Lung (tissue), 12 donors: ENCODE data around the gene GTPBP2. TPM values are rescaled to one million over a fixed set of nuclear protein-coding genes. Genes with fewer than 3 reads are reported as not detected.
A peak's percentile ranks its signal among the peaks of the same experiment; 100 is the strongest.

Experiments used
- ATAC-seq: fragments of 200-7000 bp; cut with Tn5 transposase; one replicate; pipeline ENCODE4 v1.9.1; 2020; ENCODE audit warnings: moderate number of reproducible peaks; ENCODE audit not compliant: insufficient read depth, low FRiP score
- DNase-seq, 3 donors: peaks; one replicate each; pipeline ENCODE4 v3.0.0-alpha.2; 2013 to 2017
- H3K27ac ChIP-seq, 2 donors: one replicate each; pipeline ENCODE4 v1.5.1; 2013; ENCODE audit warnings: mild to moderate bottlenecking in 2 of 2, moderate library complexity in 2 of 2, control low read depth in 1 of 2, inconsistent platforms in 1 of 2, low read depth in 1 of 2, low read length in 1 of 2
- H3K27me3 ChIP-seq, 3 donors: one replicate each; pipeline ENCODE4 v1.5.1; 2013; ENCODE audit warnings: low read length in 2 of 3; ENCODE audit not compliant: control insufficient read depth in 3 of 3, insufficient read depth in 3 of 3
- H3K36me3 ChIP-seq, 4 donors: one replicate each; pipeline ENCODE4 v1.5.1; 2013; ENCODE audit warnings: low read length in 4 of 4, mild to moderate bottlenecking in 1 of 4, moderate library complexity in 1 of 4; ENCODE audit not compliant: control insufficient read depth in 4 of 4, insufficient read depth in 4 of 4
- H3K4me1 ChIP-seq, 5 donors: one replicate each; pipeline ENCODE4 v1.5.1; 2013; ENCODE audit warnings: low read length in 5 of 5, mild to moderate bottlenecking in 2 of 5, moderate library complexity in 1 of 5; ENCODE audit not compliant: control insufficient read depth in 5 of 5, insufficient read depth in 5 of 5
- H3K4me3 ChIP-seq: one replicate; pipeline ENCODE4 v1.5.1; 2013; ENCODE audit warnings: mild to moderate bottlenecking, control low read depth, moderate library complexity
- H3K9ac ChIP-seq, 2 donors: one replicate each; pipeline ENCODE4 v1.5.1; 2013; ENCODE audit warnings: low read length in 2 of 2, control low read depth in 1 of 2; ENCODE audit not compliant: insufficient read depth in 1 of 2
- H3K9me3 ChIP-seq, 4 donors: one replicate each; pipeline ENCODE4 v1.5.1; 2013; ENCODE audit warnings: low read length in 3 of 4, mild to moderate bottlenecking in 1 of 4, moderate library complexity in 1 of 4; ENCODE audit not compliant: control insufficient read depth in 4 of 4, insufficient read depth in 3 of 4
- CTCF ChIP-seq: IDR thresholded peaks from 2 replicates; pipeline ENCODE4 v1.5.1; 2012; ENCODE audit warnings: mild to moderate bottlenecking; ENCODE audit errors: control extremely low read depth, extremely low read depth
- WGBS, 2 donors: extraction: QIAGEN DNeasy Blood & Tissue Kit; methylation state at CpG; one replicate each; pipeline ENCODE4 v1.1.7; 2013; 5-methylcytosine and 5-hydroxymethylcytosine counted together
- polyA plus RNA-seq, 2 donors: library from polyadenylated mRNA; stranded (reverse); fragments of 200-250 nt; gene quantifications; one replicate each; pipeline ENCODE4 v1.2.1, GENCODE V29; 2013
- total RNA-seq, 2 donors: library from RNA; depleted of rRNA in 1 of 2; stranded (reverse); fragments of >200 nt in 1 of 2; gene quantifications; one replicate each; pipeline ENCODE4 v1.2.1, GENCODE V29; 2014 to 2021
- donor health status: control.
- donor health status: control.
- donor health status: Bipolar disorder and iron deficiency.
- donor health status: healthy.
- donor health status: DM: yes; HTN: yes; CAD: no.

The GTPBP2 gene
- total and polyA plus RNA-seq, 4 donors = 49.9 to 78.4 (median 60.8) TPM

GRCh38 chr6:43676962-43677606, 48.0 kb upstream of the GTPBP2 start:
- Histone ChIP-seq H3K36me3 (peaks cover 20 to 56% (median 35%) of the 10 kb centered on the region in 4 donors), H3K27ac (no peak overlapping the region), H3K9me3 (no peaks in the 10 kb centered on the region), H3K4me3 (no peak overlapping the region), H3K9ac (no peak overlapping the region), H3K4me1 (peaks cover 0 to 30% (median 11%) of the 10 kb centered on the region in 5 donors), H3K27me3 (no peaks in the 10 kb centered on the region)
- 91 to 92% methylated on average over 7 of the region's 7 CpGs for WGBS, 2 donors
- TF ChIP-seq CTCF = no peak
- DNase-seq (no peak), ATAC-seq (no peak)

GRCh38 chr6:43674921-43675320, 45.9 kb upstream of the GTPBP2 start:
- Histone ChIP-seq H3K27ac (no peak overlapping the region), H3K9ac (no peak overlapping the region), H3K4me1 (peaks cover 0 to 50% (median 23%) of the 10 kb centered on the region in 5 donors), H3K36me3 (peaks cover 27 to 64% (median 41%) of the 10 kb centered on the region in 4 donors), H3K4me3 (no peak overlapping the region), H3K27me3 (no peaks in the 10 kb centered on the region), H3K9me3 (no peaks in the 10 kb centered on the region)
- no peak for TF ChIP-seq CTCF
- ATAC-seq (no peak), DNase-seq (no peak)
- WGBS, 2 donors = 96 to 97% methylated on average over 8 of the region's 8 CpGs

- H3K9ac ChIP-seq = no peak overlapping the region
- H3K4me1 ChIP-seq = peaks cover 0 to 56% (median 23%) of the 10 kb centered on the region in 5 donors
- TF ChIP-seq CTCF = no peak
- peaks cover 27 to 60% (median 37%) of the 10 kb centered on the region in 4 donors for H3K36me3 ChIP-seq
- DNase-seq (peak in 2 of 3 donors; percentile 59 to 71), ATAC-seq (no peak)
- H3K4me3 ChIP-seq = no peak overlapping the region
- H3K27ac ChIP-seq = peak overlapping the region in 1 of 2 donors; percentile 18
- H3K27me3 ChIP-seq = no peaks in the 10 kb centered on the region
- H3K9me3 ChIP-seq = no peaks in the 10 kb centered on the region
- 96 to 97% methylated on average over 2 of the region's 2 CpGs for WGBS, 2 donors
Measured at GRCh38 chr6:43674291-43674690, 45.2 kb upstream of the GTPBP2 start.
